ENCODE results near the gene PAPSS2.

Gene PAPSS2

DNA sequence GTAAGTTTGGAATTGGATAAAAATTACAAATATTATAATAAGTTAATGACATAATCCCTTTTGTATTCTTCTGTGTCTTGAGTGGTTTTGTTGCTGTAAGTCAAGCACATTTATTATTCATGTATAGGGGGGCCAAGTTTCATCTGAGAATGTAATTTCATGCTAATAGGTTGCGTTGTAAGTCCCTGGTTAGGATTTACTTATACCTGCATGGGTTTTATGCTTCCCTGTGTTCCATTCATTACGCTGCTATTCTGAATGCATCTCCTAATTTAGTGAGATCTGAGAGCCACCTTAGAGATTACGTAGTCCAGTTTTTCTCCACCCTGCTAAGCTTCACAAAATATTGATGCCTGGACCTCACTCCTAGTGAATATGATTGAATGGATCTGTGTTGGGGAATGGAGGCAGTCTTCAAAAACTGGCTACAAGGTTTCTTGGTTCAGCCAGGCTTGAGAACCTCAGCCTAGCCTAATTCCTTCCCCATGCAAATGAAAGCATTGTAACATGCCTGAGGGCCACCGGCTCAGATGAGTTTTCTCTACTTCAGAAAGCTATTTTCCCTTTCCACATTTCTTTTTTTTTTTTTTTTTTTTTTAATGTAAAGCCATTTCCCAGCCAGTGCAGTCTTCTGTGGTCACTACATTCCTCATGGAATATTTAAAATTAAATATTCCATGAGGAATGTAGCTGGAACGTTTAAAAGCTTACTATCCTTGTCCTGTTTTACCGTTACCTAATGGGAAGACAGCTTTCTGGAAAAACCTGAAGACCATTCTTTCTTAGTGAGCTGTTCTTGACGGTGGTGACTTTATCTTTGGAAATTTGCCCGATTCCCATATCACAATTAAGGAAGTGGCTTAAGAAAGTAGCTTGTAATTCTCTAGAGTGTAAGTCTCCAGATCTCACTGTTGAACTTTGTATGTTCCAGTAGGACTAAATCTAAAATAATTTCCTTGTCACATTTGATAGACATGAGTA lies 16.0 kb downstream of the PAPSS2 start:
- Mint-ChIP-seq H3K27me3 (peaks cover 27% of the 10 kb centered on the region), H3K9me3 (no peaks in the 10 kb centered on the region), H3K4me3 (no peak overlapping the region), H3K4me1 (no peaks in the 10 kb centered on the region), H3K36me3 (no peaks in the 10 kb centered on the region), H3K27ac (no peak overlapping the region)
- no peak for ATAC-seq

- Mint-ChIP-seq H3K27ac (no peak overlapping the region), H3K27me3 (peaks cover 22% of the 10 kb centered on the region), H3K4me3 (no peak overlapping the region), H3K4me1 (no peaks in the 10 kb centered on the region), H3K9me3 (no peaks in the 10 kb centered on the region), H3K36me3 (no peaks in the 10 kb centered on the region)
- no peak for ATAC-seq
These were observed 17.9 kb downstream of the PAPSS2 start for GRCh38 chr10:87677595-87677994.

DNA sequence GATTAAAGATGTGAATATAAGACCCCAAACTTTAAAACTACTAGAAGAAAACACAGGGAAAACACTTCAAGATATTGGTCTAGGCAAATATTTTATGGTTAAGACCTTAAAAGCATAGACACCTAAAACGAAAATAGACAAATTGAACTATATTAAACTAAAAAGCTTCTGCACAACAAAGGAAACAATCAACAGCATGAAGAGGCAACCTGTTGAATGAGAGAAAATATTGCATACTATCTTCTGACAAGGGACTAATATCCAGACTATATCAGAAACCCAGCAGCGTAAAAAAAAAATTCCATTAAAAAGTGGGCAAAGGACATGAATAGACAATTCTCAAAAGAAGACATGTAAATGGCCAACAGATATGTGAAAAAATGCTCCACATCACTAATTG lies 18.6 kb downstream of the PAPSS2 start:
- no peaks in the 10 kb centered on the region for H3K9me3 Mint-ChIP-seq
- H3K27me3 Mint-ChIP-seq, result peaks cover 15% of the 10 kb centered on the region
- no peak overlapping the region for H3K27ac Mint-ChIP-seq
- no peaks in the 10 kb centered on the region for H3K36me3 Mint-ChIP-seq
- H3K4me3 Mint-ChIP-seq, result no peak overlapping the region
- no peaks in the 10 kb centered on the region for H3K4me1 Mint-ChIP-seq
- no peak for ATAC-seq

- Mint-ChIP-seq H3K4me3 (no peak overlapping the region), H3K9me3 (no peaks in the 10 kb centered on the region)
These were observed 23.7 kb downstream of the PAPSS2 start for GRCh38 chr10:87683356-87683755.

DNA sequence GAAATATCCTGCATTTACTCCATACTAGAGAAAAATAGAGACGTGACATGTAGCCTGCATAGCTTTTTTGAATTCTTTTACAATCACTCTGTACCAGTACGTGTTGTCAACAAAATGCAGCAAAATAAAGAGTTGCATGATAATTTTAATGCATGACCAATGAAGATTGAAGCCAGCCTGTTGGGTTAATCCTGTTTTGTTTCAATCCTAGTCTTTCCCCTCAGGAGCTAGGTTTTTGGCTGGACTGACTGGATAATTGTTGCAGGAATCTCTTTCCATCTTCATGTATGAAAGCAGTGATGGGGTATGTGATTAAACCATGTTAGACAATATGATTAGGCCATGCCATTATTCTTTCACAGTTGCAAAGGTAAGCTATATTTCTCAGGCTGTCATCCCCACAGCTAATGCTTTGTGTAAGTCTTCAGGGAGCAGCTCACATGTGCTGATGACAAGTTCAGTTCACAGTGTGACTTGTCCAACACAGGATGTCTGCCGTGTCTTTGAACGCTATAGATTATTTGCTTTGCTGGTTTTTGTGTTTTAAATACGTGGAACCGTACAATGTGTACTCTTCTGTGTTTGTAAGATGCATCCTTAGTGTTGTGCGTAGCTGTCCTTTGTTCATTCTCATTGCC lies 24.4 kb downstream of the PAPSS2 start:
- H3K4me3 Mint-ChIP-seq, result no peak overlapping the region
- no peak overlapping the region for H3K27ac Mint-ChIP-seq
- H3K36me3 Mint-ChIP-seq, result no peaks in the 10 kb centered on the region

More at GRCh38 chr10:87683356-87683755, 23.7 kb downstream of the PAPSS2 start:
- no peaks in the 10 kb centered on the region for H3K36me3 Mint-ChIP-seq
- H3K4me1 Mint-ChIP-seq, result no peaks in the 10 kb centered on the region
- no peak for ATAC-seq
- peaks cover 9% of the 10 kb centered on the region for H3K27me3 Mint-ChIP-seq
- H3K27ac Mint-ChIP-seq, result no peak overlapping the region

DNA sequence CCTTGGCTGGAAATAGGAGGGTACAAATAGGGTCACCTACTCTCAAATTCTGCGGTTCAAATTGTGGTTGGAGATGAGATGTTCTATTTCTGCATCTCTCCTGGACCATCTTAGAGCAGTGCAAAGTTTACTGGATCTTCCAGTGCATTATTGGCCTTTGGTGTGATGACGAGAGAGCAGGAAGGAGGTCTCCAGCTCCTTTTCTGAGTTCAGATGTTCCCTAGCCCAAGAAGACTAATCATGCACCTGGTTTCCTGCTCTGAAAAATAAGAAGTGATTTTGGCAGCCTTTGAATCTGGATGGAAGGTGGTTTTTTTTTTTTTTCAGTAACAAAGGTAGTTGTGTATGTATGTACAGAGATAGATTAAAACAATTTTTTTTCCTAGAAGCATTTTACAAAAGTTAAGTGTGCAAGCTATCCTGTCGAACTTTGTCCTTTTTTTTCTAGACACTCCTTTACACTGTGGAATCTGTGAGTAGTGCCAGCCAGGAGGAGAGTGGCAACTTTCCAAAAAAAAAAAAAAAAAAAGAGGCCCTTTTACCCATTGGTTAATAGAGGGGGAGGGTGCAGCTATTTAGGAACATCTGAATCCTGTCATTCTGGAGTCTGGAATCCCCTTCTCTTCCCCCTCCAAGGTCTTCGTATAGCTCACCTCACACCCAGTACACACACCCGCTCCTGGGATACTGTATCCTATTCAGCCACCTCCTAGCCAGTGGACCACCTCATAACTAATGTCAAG lies 26.3 kb downstream of the PAPSS2 start:
- Mint-ChIP-seq H3K27ac (no peak overlapping the region), H3K36me3 (no peaks in the 10 kb centered on the region), H3K9me3 (no peaks in the 10 kb centered on the region), H3K4me1 (no peaks in the 10 kb centered on the region), H3K4me3 (no peak overlapping the region), H3K27me3 (no peaks in the 10 kb centered on the region)
- ATAC-seq, result no peak

More for the DNA sequence above, 24.4 kb downstream of the PAPSS2 start:
- Mint-ChIP-seq H3K27me3 (peaks cover 1% of the 10 kb centered on the region), H3K4me1 (no peaks in the 10 kb centered on the region), H3K9me3 (no peaks in the 10 kb centered on the region)
- ATAC-seq, result no peak

GRCh38 chr10:87691506-87692070 lies 31.9 kb downstream of the PAPSS2 start:
- ATAC-seq, result no peak
- H3K27me3 Mint-ChIP-seq, result no peaks in the 10 kb centered on the region

GRCh38 chr10:87692956-87693484 lies 33.3 kb downstream of the PAPSS2 start:
- Mint-ChIP-seq H3K27ac (no peak overlapping the region), H3K4me3 (no peak overlapping the region), H3K9me3 (no peaks in the 10 kb centered on the region), H3K4me1 (no peaks in the 10 kb centered on the region), H3K27me3 (no peaks in the 10 kb centered on the region), H3K36me3 (no peaks in the 10 kb centered on the region)
- ATAC-seq, result no peak

More at GRCh38 chr10:87691506-87692070, 31.9 kb downstream of the PAPSS2 start:
- Mint-ChIP-seq H3K4me1 (no peaks in the 10 kb centered on the region), H3K4me3 (no peak overlapping the region), H3K9me3 (no peaks in the 10 kb centered on the region), H3K36me3 (no peaks in the 10 kb centered on the region), H3K27ac (no peak overlapping the region)

DNA sequence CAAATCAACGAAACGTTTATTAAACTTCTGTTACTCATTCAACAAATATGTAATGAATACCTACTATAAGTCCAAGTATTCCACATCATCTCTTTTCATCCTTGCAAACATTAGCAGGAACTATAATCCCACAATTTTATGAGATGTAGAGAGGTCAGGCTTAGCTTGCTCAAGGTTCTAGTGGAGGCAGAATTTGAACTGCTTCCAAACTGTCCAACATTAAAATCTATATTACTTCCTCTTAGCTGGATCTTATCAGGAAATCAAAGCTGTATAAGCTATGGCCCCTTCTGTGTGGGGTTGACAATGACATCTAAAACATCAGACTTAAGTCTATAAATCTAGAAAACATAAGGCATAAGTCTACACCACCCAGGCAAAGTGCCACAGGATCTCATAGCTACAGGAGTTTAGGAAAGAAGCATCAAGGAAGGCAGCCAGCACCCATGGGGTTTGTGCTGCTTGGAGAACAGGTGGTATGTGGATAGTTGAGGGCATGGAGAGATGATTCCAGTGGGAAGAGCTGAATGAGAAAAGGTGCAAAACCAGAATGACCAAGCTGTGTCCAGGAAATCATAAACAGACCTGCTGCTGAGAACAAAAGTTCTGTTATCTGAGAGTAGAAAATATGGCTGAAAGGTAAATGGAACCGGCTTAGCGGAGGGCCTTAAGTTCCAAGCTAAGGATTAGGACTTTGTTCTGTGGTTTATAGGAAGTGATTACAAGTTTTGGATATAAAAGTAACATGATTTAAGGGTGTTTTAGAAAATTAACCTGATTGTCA lies 34.5 kb downstream of the PAPSS2 start:
- no peak for ATAC-seq
- H3K4me3 Mint-ChIP-seq, result no peak overlapping the region
- no peaks in the 10 kb centered on the region for H3K9me3 Mint-ChIP-seq
- no peaks in the 10 kb centered on the region for H3K4me1 Mint-ChIP-seq
- H3K27me3 Mint-ChIP-seq, result no peaks in the 10 kb centered on the region
- no peak overlapping the region for H3K27ac Mint-ChIP-seq
- H3K36me3 Mint-ChIP-seq, result no peaks in the 10 kb centered on the region

GRCh38 chr10:87695074-87695473 lies 35.4 kb downstream of the PAPSS2 start:
- no peak overlapping the region for H3K27ac Mint-ChIP-seq
- no peaks in the 10 kb centered on the region for H3K27me3 Mint-ChIP-seq
- H3K4me3 Mint-ChIP-seq, result no peak overlapping the region
- no peaks in the 10 kb centered on the region for H3K9me3 Mint-ChIP-seq
- no peak for ATAC-seq
- H3K36me3 Mint-ChIP-seq, result no peaks in the 10 kb centered on the region
- no peaks in the 10 kb centered on the region for H3K4me1 Mint-ChIP-seq

- Mint-ChIP-seq H3K4me1 (no peaks in the 10 kb centered on the region), H3K36me3 (no peaks in the 10 kb centered on the region), H3K4me3 (no peak overlapping the region), H3K27me3 (peaks cover 9% of the 10 kb centered on the region), H3K27ac (no peak overlapping the region), H3K9me3 (no peaks in the 10 kb centered on the region)
- ATAC-seq, result no peak
These were observed 37.5 kb downstream of the PAPSS2 start for GRCh38 chr10:87696922-87697745.

GRCh38 chr10:87700031-87700796 lies 40.5 kb downstream of the PAPSS2 start:
- H3K4me3 Mint-ChIP-seq, result no peak overlapping the region
- no peak for ATAC-seq
- peaks cover 9% of the 10 kb centered on the region for H3K27me3 Mint-ChIP-seq
- H3K27ac Mint-ChIP-seq, result no peak overlapping the region
- no peaks in the 10 kb centered on the region for H3K9me3 Mint-ChIP-seq
- no peaks in the 10 kb centered on the region for H3K36me3 Mint-ChIP-seq
- no peaks in the 10 kb centered on the region for H3K4me1 Mint-ChIP-seq
